GM23248 (cell line): ENCODE results near the gene COPS4. TPM values are rescaled to one million over a fixed set of nuclear protein-coding genes. Genes with fewer than 3 reads are reported as not detected.
"Not testable (repeated sequence)": the region's sequence is repeated elsewhere in the genome, so short reads cannot be mapped to it uniquely, and the experiment has no call there.

ENCODE experiments used
- DNase-seq: peaks from one replicate; pipeline ENCODE4 v3.0.0-alpha.2; 2015
- H2AFZ ChIP-seq: fragments of 200-600 bp; sonication (generic); 2 replicates; pipeline ENCODE4 v1.6.1; 2016; ENCODE audit warnings: antibody characterized with exemption
- H3F3A ChIP-seq: fragments of 200-600 bp; sonication (generic); 2 replicates; pipeline ENCODE4 v1.6.1; 2016; ENCODE audit warnings: mild to moderate bottlenecking, antibody characterized with exemption, mixed run types; ENCODE audit not compliant: insufficient read depth
- H3K27ac ChIP-seq: fragments of 200-600 bp; sonication (generic); 2 replicates; pipeline ENCODE4 v1.5.1; 2016; ENCODE audit warnings: mild to moderate bottlenecking
- H3K27me3 ChIP-seq: fragments of 200-600 bp; sonication (generic); replicated peaks from 2 replicates; pipeline ENCODE4 v1.6.1; 2016; ENCODE audit warnings: mild to moderate bottlenecking; ENCODE audit not compliant: insufficient read depth
- H3K36me3 ChIP-seq: fragments of 200-600 bp; sonication (generic); 2 replicates; pipeline ENCODE4 v1.6.1; 2016; ENCODE audit warnings: low read depth, mild to moderate bottlenecking
- H3K4me1 ChIP-seq: fragments of 200-600 bp; sonication (generic); 2 replicates; pipeline ENCODE4 v1.6.1; 2016; ENCODE audit warnings: mild to moderate bottlenecking; ENCODE audit not compliant: insufficient read depth
- H3K4me2 ChIP-seq: fragments of 200-600 bp; sonication (generic); one replicate; pipeline ENCODE4 v1.6.1; 2016; ENCODE audit warnings: mild to moderate bottlenecking; ENCODE audit not compliant: unreplicated experiment
- H3K4me3 ChIP-seq: fragments of 200-600 bp; sonication (generic); 2 replicates; pipeline ENCODE4 v1.5.1; 2016; ENCODE audit warnings: mild to moderate bottlenecking
- H3K79me2 ChIP-seq: fragments of 200-600 bp; sonication (generic); 2 replicates; pipeline ENCODE4 v1.6.1; 2016; ENCODE audit warnings: mild to moderate bottlenecking; ENCODE audit not compliant: insufficient read depth
- H3K9ac ChIP-seq: fragments of 200-600 bp; sonication (generic); 2 replicates; pipeline ENCODE4 v1.6.1; 2016; ENCODE audit warnings: mild to moderate bottlenecking
- H3K9me2 ChIP-seq: fragments of 200-600 bp; sonication (generic); 2 replicates; pipeline ENCODE4 v1.6.1; 2016; ENCODE audit warnings: mixed run types, mild to moderate bottlenecking, moderate library complexity; ENCODE audit not compliant: insufficient read depth
- H3K9me3 ChIP-seq: fragments of 200-600 bp; sonication (generic); one replicate; pipeline ENCODE4 v1.6.1; 2017; ENCODE audit warnings: low read depth
- H4K20me1 ChIP-seq: fragments of 200-600 bp; sonication (generic); 2 replicates; pipeline ENCODE4 v1.6.0; 2016; ENCODE audit not compliant: insufficient read depth
- EZH2 ChIP-seq: fragments of 200-600 bp; sonication (generic); IDR thresholded peaks from 2 replicates; pipeline ENCODE4 v1.6.1; 2018; ENCODE audit warnings: antibody characterized with exemption, mild to moderate bottlenecking; ENCODE audit not compliant: insufficient read depth, poor library complexity, severe bottlenecking
- EZH2phosphoT487 ChIP-seq: fragments of 200-600 bp; sonication (generic); IDR thresholded peaks from 2 replicates; pipeline ENCODE4 v1.6.1; 2018; ENCODE audit warnings: antibody characterized with exemption, moderate library complexity, mild to moderate bottlenecking, low read depth; ENCODE audit not compliant: insufficient read depth
- WGBS, 2 experiments: methylation state at CpG; one replicate each; pipeline ENCODE4 v1.1.6; 2015 to 2017; ENCODE audit warnings: low lambda C conversion rate in 2 of 2, low coverage in 1 of 2; ENCODE audit errors: missing lambda C conversion rate in 2 of 2; 5-methylcytosine and 5-hydroxymethylcytosine counted together
- in situ Hi-C: fragments of 300-500 bp; cut with MboI; formaldehyde crosslinking; loops from 2 replicates; pipeline ENCODE4 v1.15.0; 2020
- polyA plus RNA-seq: library from polyadenylated mRNA; unstranded; fragments of >200 nt; fragmentation: Nextera tagmentation; extraction: Ambion mirVana; gene quantifications from 2 replicates; pipeline ENCODE4 v1.2.1, GENCODE V29; 2016
- total RNA-seq: library from RNA; depleted of rRNA; stranded (reverse); fragments of >200 nt; shearing (Covaris generic); gene quantifications from 2 replicates; pipeline ENCODE4 v1.2.3, GENCODE V29; 2014

Gene COPS4
- total and polyA plus RNA-seq, 2 experiments from 2014 or later: 67.0 to 69.2 TPM

DNA sequence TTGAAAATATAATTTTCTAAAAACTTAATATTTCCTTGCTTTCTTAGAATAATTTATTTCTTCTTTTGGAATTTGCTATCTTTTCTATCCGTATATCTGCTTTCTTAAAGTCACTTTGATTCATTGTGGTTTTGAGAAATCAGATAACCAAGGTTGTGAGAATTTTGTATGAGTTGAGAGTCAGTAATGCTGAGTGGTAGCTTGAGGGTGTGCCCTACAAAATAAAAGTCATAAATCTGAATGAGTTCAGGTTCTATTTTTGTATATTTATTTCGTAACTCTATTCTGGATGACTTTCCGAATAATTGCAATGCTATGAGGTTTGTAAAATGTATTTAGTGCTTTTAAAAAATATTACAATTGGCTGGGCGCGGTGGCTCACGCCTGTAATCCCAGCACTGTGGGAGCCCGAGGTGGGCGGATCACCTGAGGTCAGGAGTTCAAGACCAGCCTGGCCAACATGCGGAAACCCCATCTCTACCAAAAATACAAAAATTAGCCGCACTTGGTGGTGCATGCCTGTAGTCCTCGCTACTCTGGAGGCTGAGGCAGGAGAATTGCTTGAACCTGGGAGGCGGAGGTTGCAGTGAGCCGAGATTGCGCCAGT lies 8.9 kb downstream of the COPS4 start:
- Histone ChIP-seq H4K20me1 (no peaks in the 10 kb centered on the region), H3K4me1 (peaks cover 16% of the 10 kb centered on the region), H3K27me3 (no peaks in the 10 kb centered on the region), H3K9ac (peak overlapping the region; percentile 37), H3K79me2 (peaks cover 86% of the 10 kb centered on the region), H3K4me2 (peak overlapping the region; percentile 40), H3K4me3 (0 out of 2 replicates have a peak overlapping the region, but pooled peaks have one; percentile 5), H3F3A (0 out of 2 replicates have a peak, but pooled peaks cover 8% of the 10 kb centered on the region), H2AFZ (no peak overlapping the region), H3K9me2 (no peaks in the 10 kb centered on the region), H3K9me3 (no peaks in the 10 kb centered on the region), H3K36me3 (0 out of 2 replicates have a peak, but pooled peaks cover 3% of the 10 kb centered on the region), H3K27ac (peak overlapping the region; percentile 85)
- 41% methylated on average over 14 of the region's 14 CpGs for WGBS, 2 experiments
- DNase-seq: peak; percentile 89
- in situ Hi-C loops: no loop called here
- TF ChIP-seq EZH2 (no peak), EZH2phosphoT487 (no peak)

DNA sequence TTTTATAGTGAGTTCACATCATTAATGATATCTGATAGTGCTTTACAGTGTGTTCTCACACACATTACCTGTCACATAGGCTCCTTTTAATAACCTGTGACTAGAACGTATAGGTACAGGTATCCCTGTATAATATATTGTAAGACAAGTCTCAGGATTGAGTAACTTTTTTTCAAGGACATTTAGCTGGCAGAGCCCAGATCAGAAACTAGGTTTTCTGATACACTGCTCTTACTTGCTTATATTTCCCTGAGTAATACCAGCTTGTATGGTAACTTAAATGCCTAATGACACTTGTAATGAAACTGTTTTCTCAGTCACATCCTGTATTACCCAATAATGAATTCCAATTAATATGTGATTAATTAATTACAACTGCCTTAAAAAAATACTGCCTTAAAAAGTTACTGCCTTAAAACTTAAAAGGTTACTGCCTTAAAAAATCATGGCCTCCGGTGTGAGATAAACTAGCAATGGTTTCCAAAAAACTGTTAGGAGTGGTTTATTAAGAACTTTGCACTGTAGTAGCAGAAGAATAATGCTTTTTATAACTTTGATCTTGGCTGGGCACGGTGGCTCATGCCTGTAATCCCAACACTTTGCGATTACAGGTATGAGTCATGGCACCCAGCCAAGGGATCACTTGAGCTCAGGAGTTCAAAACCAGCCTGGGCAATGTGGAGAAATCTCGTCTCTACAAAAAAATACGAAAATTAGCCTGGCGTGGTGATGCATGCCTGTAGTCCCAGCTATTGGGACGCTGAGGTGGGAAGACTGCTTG lies 11.9 kb downstream of the COPS4 start:
- in situ Hi-C loops: no loop called here
- H3K4me2 ChIP-seq: no peak overlapping the region
- no peaks in the 10 kb centered on the region for H3K27me3 ChIP-seq
- H3K9me2 ChIP-seq: no peaks in the 10 kb centered on the region
- peaks cover 13% of the 10 kb centered on the region; the same call in 1 of the 2 replicates for H3K36me3 ChIP-seq
- H3K27ac ChIP-seq: no peak overlapping the region
- 0 out of 2 replicates have a peak, but pooled peaks cover 8% of the 10 kb centered on the region for H3F3A ChIP-seq
- no peaks in the 10 kb centered on the region for H4K20me1 ChIP-seq
- H2AFZ ChIP-seq: no peak overlapping the region
- H3K79me2 ChIP-seq: peaks cover 60% of the 10 kb centered on the region
- H3K9me3 ChIP-seq: no peaks in the 10 kb centered on the region
- DNase-seq: peak; percentile 7
- peaks cover 16% of the 10 kb centered on the region for H3K4me1 ChIP-seq
- H3K4me3 ChIP-seq: no peak overlapping the region
- no peak overlapping the region for H3K9ac ChIP-seq
- TF ChIP-seq EZH2 (no peak), EZH2phosphoT487 (no peak)
- 89 to 91% methylated on average over 8 of the region's 8 CpGs for WGBS, 2 experiments

DNA sequence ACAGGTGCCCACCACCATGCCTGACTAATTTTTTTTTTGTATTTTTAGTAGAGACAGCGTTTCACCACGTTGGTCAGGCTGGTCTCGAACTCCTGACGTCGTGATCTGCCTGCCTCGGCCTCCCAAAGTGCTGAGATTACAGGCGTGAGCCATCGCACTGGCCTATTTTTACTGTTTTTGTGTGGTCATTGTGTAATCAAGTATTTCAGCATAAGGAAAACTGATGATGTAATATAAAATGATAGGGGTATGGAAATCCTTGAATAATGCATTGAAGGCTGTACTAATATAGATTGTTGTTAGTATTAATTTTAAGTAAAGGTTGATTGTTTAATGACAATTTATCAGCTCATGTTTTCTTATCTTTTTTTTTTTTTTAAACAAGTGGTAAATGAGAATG lies 13.8 kb downstream of the COPS4 start:
- H3K9me2 ChIP-seq, H3K27me3 ChIP-seq, H3K27ac ChIP-seq, H3K4me2 ChIP-seq, H4K20me1 ChIP-seq, H3K4me1 ChIP-seq, H3K9me3 ChIP-seq, H3K4me3 ChIP-seq, DNase-seq, H3K9ac ChIP-seq, H2AFZ ChIP-seq, H3F3A ChIP-seq, in situ Hi-C loops: not testable (repeated sequence)
- 95 to 98% methylated on average over 8 of the region's 8 CpGs for WGBS, 2 experiments
- Histone ChIP-seq H3K36me3 (peaks cover 10% of the 10 kb centered on the region; the same call in 1 of the 2 replicates), H3K79me2 (peaks cover 47% of the 10 kb centered on the region)

DNA sequence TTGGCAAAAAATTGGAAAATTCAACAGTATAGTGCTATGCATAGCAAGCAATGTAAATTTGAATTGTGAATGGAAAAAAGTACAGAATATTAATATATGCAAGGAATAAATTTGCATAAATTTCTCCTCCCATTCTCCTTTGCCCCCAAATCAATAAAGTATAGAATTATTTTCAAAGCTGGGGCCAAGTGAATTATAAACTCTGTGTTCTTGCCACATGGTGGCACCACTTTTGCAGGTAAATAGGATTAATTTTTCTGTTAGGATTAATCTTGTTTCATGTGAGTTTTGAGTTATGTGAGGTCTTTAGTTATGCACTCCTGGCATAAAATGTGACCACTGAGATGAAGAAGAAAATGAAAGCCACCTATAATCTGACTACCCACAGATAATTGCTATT lies 19.9 kb downstream of the COPS4 start:
- Histone ChIP-seq H3K9me3 (no peaks in the 10 kb centered on the region), H3K9ac (no peak overlapping the region), H3K36me3 (peaks cover 14% of the 10 kb centered on the region), H3K4me2 (no peak overlapping the region), H3K4me3 (no peak overlapping the region), H2AFZ (no peak overlapping the region), H3K4me1 (no peaks in the 10 kb centered on the region), H3K27ac (no peak overlapping the region), H3F3A (no peaks in the 10 kb centered on the region), H3K27me3 (no peaks in the 10 kb centered on the region), H4K20me1 (no peaks in the 10 kb centered on the region), H3K79me2 (no peaks in the 10 kb centered on the region), H3K9me2 (no peaks in the 10 kb centered on the region)
- DNase-seq: peak; percentile 48
- in situ Hi-C loops: no loop called here
- no peak for TF ChIP-seq EZH2
- no peak for TF ChIP-seq EZH2phosphoT487
